GM12865 (cell line): ENCODE data around the gene SEMA3A.
"Not testable (repeated sequence)": the region's sequence is repeated elsewhere in the genome, so short reads cannot be mapped to it uniquely, and the experiment has no call there.

Source experiments
- DNase-seq: peaks from one replicate; pipeline ENCODE4 v3.0.0; 2010; ENCODE audit warnings: low read depth
- H3K4me3 ChIP-seq: 2 replicates; pipeline ENCODE4 v1.5.1; 2011; ENCODE audit warnings: mild to moderate bottlenecking, low read depth, low read length, control low read depth
- CTCF ChIP-seq: IDR thresholded peaks from 2 replicates; pipeline ENCODE4 v1.5.1; 2011; ENCODE audit warnings: low read length, control low read depth, low read depth, inconsistent platforms; ENCODE audit not compliant: insufficient read depth; ENCODE audit errors: missing control alignments

Gene SEMA3A

DNA sequence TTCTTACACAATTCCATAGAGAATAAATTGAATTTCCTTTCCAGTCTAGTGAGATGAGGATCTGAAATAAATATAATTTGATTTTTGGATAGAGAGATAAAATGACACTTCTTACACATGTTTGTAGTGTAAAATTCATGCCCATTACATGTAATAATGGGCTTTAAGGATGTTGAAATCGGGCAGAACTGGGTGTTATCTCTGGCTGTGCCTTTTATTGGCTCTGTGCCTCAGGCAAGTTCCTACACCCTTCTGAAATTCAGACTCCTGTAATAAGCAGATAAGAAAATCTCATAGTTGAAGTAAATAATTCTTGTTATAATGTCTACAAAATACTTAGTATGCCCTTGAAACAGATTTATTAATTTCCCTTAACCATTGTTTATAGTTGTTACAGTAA lies 125.6 kb downstream of the SEMA3A start:
- TF ChIP-seq CTCF = no peak
- H3K4me3 ChIP-seq = no peak overlapping the region
- DNase-seq = no peak

DNA sequence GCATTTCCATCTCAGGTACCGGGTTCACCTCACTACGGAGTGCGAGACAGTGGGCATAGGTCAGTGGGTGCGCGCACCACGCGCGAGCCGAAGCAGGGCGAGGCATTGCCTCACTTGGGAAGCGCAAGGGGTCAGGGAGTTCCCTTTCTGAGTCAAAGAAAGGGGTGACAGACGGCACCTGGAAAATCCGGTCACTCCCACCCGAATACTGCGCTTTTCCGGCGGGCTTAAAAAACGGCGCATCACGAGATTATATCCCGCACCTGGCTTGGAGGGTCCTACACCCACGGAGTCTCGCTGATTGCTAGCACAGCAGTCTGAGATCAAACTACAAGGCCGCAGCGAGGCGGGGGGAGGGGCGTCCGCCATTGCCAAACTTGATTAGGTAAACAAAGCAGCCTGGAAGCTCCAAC lies 132.1 kb downstream of the SEMA3A start:
- DNase-seq, H3K4me3 ChIP-seq: not testable (repeated sequence)

DNA sequence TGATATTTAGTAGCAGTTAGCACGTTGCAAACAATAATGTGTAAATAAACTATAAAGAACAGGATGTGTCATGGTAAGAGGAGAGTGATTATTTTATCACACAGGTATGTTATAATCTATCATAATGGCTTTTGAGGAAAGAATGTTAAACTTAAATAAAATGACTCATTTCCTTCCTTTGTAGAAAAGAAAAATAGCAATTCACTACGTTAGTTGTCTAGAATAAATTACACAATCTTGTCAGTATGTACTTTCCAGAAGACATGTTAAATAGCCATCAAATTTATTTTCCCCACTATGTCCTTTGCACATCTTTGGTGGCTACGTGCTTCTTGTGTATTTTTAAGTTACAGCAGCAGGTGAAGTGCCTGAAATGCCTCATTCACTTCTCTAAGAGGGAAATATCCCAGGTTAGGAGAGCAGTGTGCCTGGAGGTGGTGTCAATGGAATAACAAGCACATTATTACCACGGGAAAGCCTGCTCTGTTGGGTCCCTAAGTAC lies 133.8 kb downstream of the SEMA3A start:
- H3K4me3 ChIP-seq = no peak overlapping the region
- DNase-seq = no peak
- no peak for TF ChIP-seq CTCF

DNA sequence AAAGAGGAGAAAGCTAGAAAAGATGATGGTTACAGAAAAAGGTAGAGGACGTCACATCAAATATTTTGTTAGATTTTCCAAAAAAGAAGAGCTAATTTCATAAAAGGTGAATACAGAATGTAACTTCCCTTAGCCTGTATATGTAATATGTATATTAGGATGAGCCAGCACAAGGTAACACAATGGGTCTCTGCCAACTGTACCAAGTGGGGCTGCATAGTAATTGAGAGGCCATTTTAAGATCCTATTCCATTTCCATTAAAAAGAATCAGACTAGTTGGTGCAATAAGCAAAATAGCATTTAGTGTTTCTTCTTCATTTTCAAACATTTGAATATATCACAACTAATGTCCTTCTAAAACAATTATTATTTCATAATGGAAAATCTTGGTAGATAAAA lies 134.6 kb downstream of the SEMA3A start:
- no peak overlapping the region for H3K4me3 ChIP-seq
- DNase-seq = no peak
- TF ChIP-seq CTCF = no peak

GRCh38 chr7:84058311-84059076 lies 136.1 kb downstream of the SEMA3A start:
- H3K4me3 ChIP-seq = no peak overlapping the region
- no peak for TF ChIP-seq CTCF
- DNase-seq = peak; percentile 8

DNA sequence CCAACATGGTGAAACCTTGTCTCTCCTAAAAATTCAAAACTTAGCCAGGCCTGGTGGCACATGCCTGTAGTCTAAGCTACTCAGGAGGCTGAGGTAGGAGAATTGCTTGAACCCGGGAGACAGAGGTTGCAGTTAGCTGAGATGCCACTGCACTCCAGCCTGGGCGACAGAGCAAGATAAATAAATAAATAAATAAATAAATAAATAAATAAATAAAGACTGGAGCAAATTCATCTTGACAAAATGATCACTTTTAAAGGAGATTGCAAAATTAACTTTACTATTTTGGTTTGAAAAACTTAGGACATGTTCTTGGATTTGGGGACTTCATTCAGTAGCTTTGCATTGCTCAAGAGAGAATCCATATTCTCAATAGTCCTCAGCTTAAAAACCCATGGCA lies 137.0 kb downstream of the SEMA3A start:
- TF ChIP-seq CTCF = no peak
- no peak for DNase-seq
- H3K4me3 ChIP-seq = no peak overlapping the region

DNA sequence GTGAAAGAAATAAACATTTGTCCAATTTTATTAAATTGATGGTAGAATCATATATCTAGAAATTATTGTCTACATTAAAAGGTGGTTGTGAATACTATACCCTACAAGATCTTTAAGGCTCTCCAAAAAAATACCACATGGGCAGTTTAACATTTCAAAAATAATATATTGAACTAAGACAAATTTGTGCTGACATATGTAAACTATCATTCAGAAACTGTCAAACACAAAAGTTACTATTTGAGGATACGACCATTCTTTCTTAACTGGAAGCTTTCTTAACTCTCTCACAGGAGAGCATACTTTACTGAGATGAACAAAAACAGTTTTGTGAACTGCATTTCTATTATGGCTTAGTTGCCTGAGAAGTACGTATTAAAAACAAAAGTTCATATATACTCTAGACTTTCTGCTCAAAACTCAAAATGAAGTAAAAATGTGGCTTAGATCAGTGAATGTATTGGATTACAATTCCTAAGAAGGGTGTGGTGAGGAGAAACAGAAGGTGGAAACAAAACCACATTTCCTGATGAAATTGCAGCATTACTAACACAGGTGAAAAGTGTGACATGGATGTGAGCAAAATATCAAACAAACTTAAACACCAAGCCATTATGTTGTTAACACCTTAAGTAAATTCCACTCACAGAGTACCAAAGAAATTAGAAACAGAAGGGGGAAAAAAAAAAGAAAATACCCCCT lies 138.5 kb downstream of the SEMA3A start:
- no peak overlapping the region for H3K4me3 ChIP-seq
- no peak for DNase-seq
- no peak for TF ChIP-seq CTCF

DNA sequence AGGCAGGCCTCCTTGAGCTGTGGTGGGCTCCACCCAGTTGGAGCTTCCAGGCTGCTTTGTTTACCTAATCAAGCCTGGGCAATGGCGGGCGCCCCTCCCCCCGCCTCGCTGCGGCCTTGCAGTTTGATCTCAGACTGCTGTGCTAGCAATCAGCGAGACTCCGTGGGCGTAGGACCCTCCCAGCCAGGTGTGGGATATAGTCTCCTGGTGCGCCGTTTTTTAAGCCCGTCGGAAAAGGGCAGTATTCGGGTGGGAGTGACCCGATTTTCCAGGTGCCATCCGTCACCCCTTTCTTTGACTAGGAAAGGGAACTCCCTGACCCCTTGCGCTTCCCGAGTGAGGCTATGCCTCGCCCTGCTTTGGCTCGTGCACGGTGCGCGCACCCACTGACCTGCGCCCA lies 139.4 kb downstream of the SEMA3A start:
- not testable (repeated sequence) for DNase-seq, H3K4me3 ChIP-seq
